ENCODE measurements around the gene MYB. TPM values are rescaled to one million over a fixed set of nuclear protein-coding genes. Genes with fewer than 3 reads are reported as not detected.

The MYB gene
- total and polyA plus RNA-seq, 2 donors from 2014 or later, result 1.3 TPM; not detected in 1

DNA sequence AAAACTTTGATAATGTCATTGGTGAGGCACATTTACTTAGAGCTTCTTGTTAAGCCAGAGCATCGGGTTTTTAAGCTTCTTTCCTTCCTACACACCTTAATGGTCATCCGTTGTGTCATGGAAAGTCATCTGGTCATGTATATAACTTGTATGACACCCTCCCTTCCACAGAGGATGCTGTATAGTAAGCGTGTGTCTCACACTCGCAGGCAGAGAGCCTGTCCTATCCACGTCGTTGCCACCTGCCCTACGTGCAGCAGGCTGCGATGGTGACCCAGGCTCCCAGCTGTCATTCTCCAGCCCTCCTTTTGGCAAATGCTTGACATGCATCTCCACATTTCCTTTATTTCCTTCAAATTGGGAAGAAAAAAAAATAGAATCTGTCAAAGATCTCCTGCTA, 85.6 kb downstream of the MYB start:
- Histone ChIP-seq H3K36me3 (ENCODE audit: control insufficient read depth in 2 of 3, insufficient read depth in 3 of 3, low read length in 3 of 3) (no peaks in the 10 kb centered on the region), H3K4me1 (ENCODE audit: control insufficient read depth in 2 of 3, insufficient read depth in 2 of 3, low read depth in 1 of 3, low read length in 3 of 3) (peaks cover 0 to 3% (median 0%) of the 10 kb centered on the region in 3 donors), H3K27ac (ENCODE audit: low read depth in 2 of 2, low read length in 2 of 2) (no peak overlapping the region), H3K4me3 (ENCODE audit: low read length in 3 of 3) (no peak overlapping the region), H3K27me3 (ENCODE audit: control insufficient read depth, insufficient read depth, low read length) (no peaks in the 10 kb centered on the region), H3K9ac (ENCODE audit: low read length in 3 of 3) (no peak overlapping the region), H3K9me3 (ENCODE audit: control insufficient read depth in 2 of 3, insufficient read depth in 1 of 3, low read length in 3 of 3) (no peaks in the 10 kb centered on the region)
- no peak for DNase-seq
- intact Hi-C loops (cut with DNase I), result no loop called here
- TF ChIP-seq, protein P1, sequence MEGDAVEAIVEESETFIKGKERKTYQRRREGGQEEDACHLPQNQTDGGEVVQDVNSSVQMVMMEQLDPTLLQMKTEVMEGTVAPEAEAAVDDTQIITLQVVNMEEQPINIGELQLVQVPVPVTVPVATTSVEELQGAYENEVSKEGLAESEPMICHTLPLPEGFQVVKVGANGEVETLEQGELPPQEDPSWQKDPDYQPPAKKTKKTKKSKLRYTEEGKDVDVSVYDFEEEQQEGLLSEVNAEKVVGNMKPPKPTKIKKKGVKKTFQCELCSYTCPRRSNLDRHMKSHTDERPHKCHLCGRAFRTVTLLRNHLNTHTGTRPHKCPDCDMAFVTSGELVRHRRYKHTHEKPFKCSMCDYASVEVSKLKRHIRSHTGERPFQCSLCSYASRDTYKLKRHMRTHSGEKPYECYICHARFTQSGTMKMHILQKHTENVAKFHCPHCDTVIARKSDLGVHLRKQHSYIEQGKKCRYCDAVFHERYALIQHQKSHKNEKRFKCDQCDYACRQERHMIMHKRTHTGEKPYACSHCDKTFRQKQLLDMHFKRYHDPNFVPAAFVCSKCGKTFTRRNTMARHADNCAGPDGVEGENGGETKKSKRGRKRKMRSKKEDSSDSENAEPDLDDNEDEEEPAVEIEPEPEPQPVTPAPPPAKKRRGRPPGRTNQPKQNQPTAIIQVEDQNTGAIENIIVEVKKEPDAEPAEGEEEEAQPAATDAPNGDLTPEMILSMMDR (IDR thresholded peaks at IDR 0.05; ENCODE audit: borderline replicate concordance, extremely low read depth, insufficient read depth), result no peak
- no peak for FAIRE-seq

DNA sequence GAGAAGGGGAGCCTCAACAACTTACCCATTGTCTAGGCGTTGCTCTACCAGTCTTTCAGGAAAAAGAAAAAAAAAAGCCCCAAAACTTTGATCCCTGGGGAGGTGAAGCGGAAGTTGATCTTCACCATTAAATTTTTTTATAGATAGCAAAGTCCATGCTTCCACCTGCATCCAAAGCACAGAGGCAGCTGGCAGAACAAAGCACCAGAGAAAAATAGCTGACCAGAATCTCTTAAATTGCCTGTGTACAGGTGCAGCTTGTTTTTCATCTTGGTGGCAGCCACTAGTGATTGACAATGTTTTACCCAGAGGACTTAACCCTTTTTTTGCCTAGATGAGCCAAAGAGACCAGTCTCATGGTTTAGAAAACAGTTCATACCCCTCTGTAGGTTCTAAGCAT, 86.0 kb downstream of the MYB start:
- intact Hi-C loops (cut with DNase I), result no loop called here
- Histone ChIP-seq H3K9me3 (ENCODE audit: control insufficient read depth in 2 of 3, insufficient read depth in 1 of 3, low read length in 3 of 3) (no peaks in the 10 kb centered on the region), H3K27me3 (ENCODE audit: control insufficient read depth, insufficient read depth, low read length) (no peaks in the 10 kb centered on the region), H3K27ac (ENCODE audit: low read depth in 2 of 2, low read length in 2 of 2) (no peak overlapping the region), H3K9ac (ENCODE audit: low read length in 3 of 3) (no peak overlapping the region), H3K4me3 (ENCODE audit: low read length in 3 of 3) (no peak overlapping the region), H3K4me1 (ENCODE audit: control insufficient read depth in 2 of 3, insufficient read depth in 2 of 3, low read depth in 1 of 3, low read length in 3 of 3) (peaks cover 0 to 3% (median 0%) of the 10 kb centered on the region in 3 donors), H3K36me3 (ENCODE audit: control insufficient read depth in 2 of 3, insufficient read depth in 3 of 3, low read length in 3 of 3) (no peaks in the 10 kb centered on the region)
- FAIRE-seq (no peak), DNase-seq (no peak)
- TF ChIP-seq, protein P1 (IDR thresholded peaks at IDR 0.05; ENCODE audit: borderline replicate concordance, extremely low read depth, insufficient read depth), result no peak

DNA sequence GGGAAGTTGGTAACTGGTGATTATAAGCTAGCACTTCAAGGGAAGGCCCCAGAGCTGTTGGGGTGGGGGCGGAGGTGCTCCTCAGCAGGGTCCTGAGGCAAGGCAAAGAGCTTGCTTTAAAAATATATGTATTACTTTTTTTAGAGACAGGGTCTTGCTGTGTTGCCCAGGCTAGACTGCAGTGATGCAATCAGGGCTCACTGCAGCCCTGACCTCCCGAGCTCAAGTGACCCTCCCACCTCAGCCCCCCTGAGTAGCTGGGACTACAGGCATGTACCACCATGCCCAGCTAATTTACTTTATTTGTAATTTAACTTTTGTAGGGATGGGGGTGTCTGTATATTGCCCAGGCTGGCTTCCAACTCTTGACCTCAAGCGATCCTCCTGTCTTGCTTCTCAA, 87.2 kb downstream of the MYB start:
- FAIRE-seq (no peak), DNase-seq (no peak)
- Histone ChIP-seq H3K9ac (ENCODE audit: low read length in 3 of 3) (no peak overlapping the region), H3K4me3 (ENCODE audit: low read length in 3 of 3) (no peak overlapping the region), H3K27me3 (ENCODE audit: control insufficient read depth, insufficient read depth, low read length) (no peaks in the 10 kb centered on the region), H3K27ac (ENCODE audit: low read depth in 2 of 2, low read length in 2 of 2) (no peak overlapping the region), H3K4me1 (ENCODE audit: control insufficient read depth in 2 of 3, insufficient read depth in 2 of 3, low read depth in 1 of 3, low read length in 3 of 3) (peaks cover 0 to 3% (median 0%) of the 10 kb centered on the region in 3 donors), H3K36me3 (ENCODE audit: control insufficient read depth in 2 of 3, insufficient read depth in 3 of 3, low read length in 3 of 3) (no peaks in the 10 kb centered on the region), H3K9me3 (ENCODE audit: control insufficient read depth in 2 of 3, insufficient read depth in 1 of 3, low read length in 3 of 3) (no peaks in the 10 kb centered on the region)
- TF ChIP-seq, protein P1 (IDR thresholded peaks at IDR 0.05; ENCODE audit: borderline replicate concordance, extremely low read depth, insufficient read depth), result no peak
- intact Hi-C loops (cut with DNase I), result no loop called here

DNA sequence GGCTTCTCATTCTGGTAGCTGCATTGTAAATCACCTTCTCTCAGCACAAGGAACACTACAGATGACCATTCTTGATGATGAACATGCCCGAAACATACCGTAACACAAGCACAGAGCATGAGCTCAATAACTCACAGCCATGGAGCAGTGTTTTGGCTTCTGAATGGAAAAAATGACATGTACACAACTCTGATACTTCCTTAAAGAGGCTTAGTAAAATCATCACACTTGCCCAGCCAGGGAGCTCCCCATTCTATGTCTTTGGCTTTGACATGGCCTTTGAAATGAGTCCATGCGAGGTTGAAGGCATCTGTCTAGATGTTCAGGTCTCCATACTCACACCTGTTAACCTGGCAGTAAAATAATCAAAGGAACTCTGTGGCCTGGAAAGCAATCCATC, 87.6 kb downstream of the MYB start:
- FAIRE-seq, result no peak
- H3K27me3 ChIP-seq (ENCODE audit: control insufficient read depth, insufficient read depth, low read length), result no peaks in the 10 kb centered on the region
- TF ChIP-seq, protein P1 (IDR thresholded peaks at IDR 0.05; ENCODE audit: borderline replicate concordance, extremely low read depth, insufficient read depth), result no peak

More for the DNA sequence above, 87.6 kb downstream of the MYB start:
- Histone ChIP-seq H3K9me3 (ENCODE audit: control insufficient read depth in 2 of 3, insufficient read depth in 1 of 3, low read length in 3 of 3) (no peaks in the 10 kb centered on the region), H3K4me1 (ENCODE audit: control insufficient read depth in 2 of 3, insufficient read depth in 2 of 3, low read depth in 1 of 3, low read length in 3 of 3) (peaks cover 0 to 3% (median 0%) of the 10 kb centered on the region in 3 donors), H3K27ac (ENCODE audit: low read depth in 2 of 2, low read length in 2 of 2) (no peak overlapping the region), H3K9ac (ENCODE audit: low read length in 3 of 3) (no peak overlapping the region), H3K4me3 (ENCODE audit: low read length in 3 of 3) (no peak overlapping the region), H3K36me3 (ENCODE audit: control insufficient read depth in 2 of 3, insufficient read depth in 3 of 3, low read length in 3 of 3) (no peaks in the 10 kb centered on the region)
- DNase-seq, result no peak
- intact Hi-C loops (cut with DNase I), result no loop called here
